Mesenchymal stem cell (in vitro differentiated cells and primary cell): ENCODE measurements around the gene PLCB1.

Experiments
- DNase-seq: peaks from one replicate; pipeline ENCODE4 v3.0.0-alpha.2; 2013
- H2AFZ ChIP-seq: one replicate; pipeline ENCODE4 v1.6.1; 2013; ENCODE audit warnings: low read depth, mild to moderate bottlenecking, control low read depth, inconsistent platforms, low read length, moderate library complexity
- H2AK5ac ChIP-seq: 2 replicates; pipeline ENCODE4 v1.6.1; 2013; ENCODE audit warnings: low read length, moderate library complexity, mild to moderate bottlenecking, inconsistent platforms; ENCODE audit not compliant: severe bottlenecking
- H2BK120ac ChIP-seq: one replicate; pipeline ENCODE4 v1.6.1; 2013; ENCODE audit warnings: low read depth, mild to moderate bottlenecking, inconsistent platforms, low read length, moderate library complexity
- H2BK12ac ChIP-seq, 2 experiments: one replicate each; pipeline ENCODE4 v1.6.1; 2013; ENCODE audit warnings: inconsistent platforms in 2 of 2, low read length in 2 of 2, mild to moderate bottlenecking in 2 of 2, moderate library complexity in 2 of 2, control low read depth in 1 of 2
- H2BK15ac ChIP-seq: one replicate; pipeline ENCODE4 v1.6.1; 2013; ENCODE audit warnings: mild to moderate bottlenecking, low read depth, inconsistent platforms; ENCODE audit not compliant: poor library complexity, severe bottlenecking
- H2BK5ac ChIP-seq: 2 replicates; pipeline ENCODE4 v1.6.1; 2013; ENCODE audit warnings: low read depth, mild to moderate bottlenecking, low read length, control low read depth, inconsistent platforms; ENCODE audit not compliant: poor library complexity, severe bottlenecking
- H3K14ac ChIP-seq, 2 experiments: one replicate each; pipeline ENCODE4 v1.6.1; 2013; ENCODE audit warnings: inconsistent platforms in 2 of 2, low read length in 2 of 2, control low read depth in 1 of 2, mild to moderate bottlenecking in 1 of 2, moderate library complexity in 1 of 2
- H3K18ac ChIP-seq, 2 experiments: one replicate each; pipeline ENCODE4 v1.6.1; 2013; ENCODE audit warnings: inconsistent platforms in 2 of 2, low read length in 2 of 2, control low read depth in 1 of 2, low read depth in 1 of 2, mild to moderate bottlenecking in 1 of 2
- H3K23ac ChIP-seq, 2 experiments: one replicate each; pipeline ENCODE4 v1.6.1; 2013; ENCODE audit warnings: inconsistent platforms in 2 of 2, low read length in 2 of 2, mild to moderate bottlenecking in 2 of 2, moderate library complexity in 2 of 2, control low read depth in 1 of 2
- H3K27ac ChIP-seq: 2 replicates; pipeline ENCODE4 v1.5.1; 2013; ENCODE audit warnings: mild to moderate bottlenecking, moderate library complexity, low read length, control low read depth, inconsistent platforms; ENCODE audit not compliant: poor library complexity, severe bottlenecking
- H3K27me3 ChIP-seq, 2 experiments: 2 replicates each; pipeline versions ENCODE4 v1.6.1 to v1.7.0; 2013; ENCODE audit warnings: low read length in 2 of 2, mild to moderate bottlenecking in 2 of 2, moderate library complexity in 2 of 2, control low read depth in 1 of 2, inconsistent platforms in 1 of 2; ENCODE audit not compliant: control insufficient read depth in 1 of 2, insufficient read depth in 1 of 2
- H3K36me3 ChIP-seq, 2 experiments: 2 replicates each; pipeline versions ENCODE4 v1.6.1 to v1.7.0; 2013; ENCODE audit warnings: low read length in 2 of 2, control low read depth in 1 of 2, inconsistent platforms in 1 of 2, low read depth in 1 of 2, mild to moderate bottlenecking in 1 of 2; ENCODE audit not compliant: insufficient read depth in 2 of 2, control insufficient read depth in 1 of 2
- H3K4ac ChIP-seq, 2 experiments: one replicate each; pipeline ENCODE4 v1.6.1; 2013; ENCODE audit warnings: inconsistent platforms in 2 of 2, low read length in 2 of 2, mild to moderate bottlenecking in 2 of 2, moderate library complexity in 2 of 2, control low read depth in 1 of 2, low read depth in 1 of 2
- H3K4me1 ChIP-seq: 2 replicates; pipeline ENCODE4 v1.6.1; 2013; ENCODE audit warnings: low read depth, low read length, control low read depth; ENCODE audit not compliant: control insufficient read depth, insufficient read depth
- H3K4me2 ChIP-seq: 2 replicates; pipeline ENCODE4 v1.6.1; 2013; ENCODE audit warnings: low read length, mild to moderate bottlenecking, inconsistent platforms; ENCODE audit not compliant: poor library complexity, severe bottlenecking
- H3K4me3 ChIP-seq, 2 experiments: 2 replicates each; pipeline versions ENCODE4 v1.5.1 to v1.7.0; 2013; ENCODE audit warnings: low read length in 2 of 2, mild to moderate bottlenecking in 2 of 2, control low read depth in 1 of 2, low read depth in 1 of 2; ENCODE audit not compliant: insufficient read depth in 1 of 2
- H3K79me1 ChIP-seq: replicated peaks from 2 replicates; pipeline ENCODE4 v1.6.1; 2013; ENCODE audit warnings: mild to moderate bottlenecking, control low read depth, low read length, inconsistent platforms; ENCODE audit not compliant: poor library complexity, severe bottlenecking
- H3K9ac ChIP-seq: 2 replicates; pipeline ENCODE4 v1.7.0; 2013; ENCODE audit warnings: mild to moderate bottlenecking, low read length, moderate library complexity
- H3K9me3 ChIP-seq: 2 replicates; pipeline ENCODE4 v1.7.0; 2013; ENCODE audit warnings: mild to moderate bottlenecking, low read length; ENCODE audit not compliant: control insufficient read depth
- H4K8ac ChIP-seq: one replicate; pipeline ENCODE4 v1.6.1; 2013; ENCODE audit warnings: inconsistent platforms, mild to moderate bottlenecking, low read length, moderate library complexity
- H4K91ac ChIP-seq: one replicate; pipeline ENCODE4 v1.6.1; 2013; ENCODE audit warnings: mild to moderate bottlenecking, low read length, inconsistent platforms
- WGBS: methylation state at CpG from one replicate; pipeline ENCODE4 v1.1.7; 2013; ENCODE audit warnings: mixed read lengths; 5-methylcytosine and 5-hydroxymethylcytosine counted together

PLCB1 gene

DNA sequence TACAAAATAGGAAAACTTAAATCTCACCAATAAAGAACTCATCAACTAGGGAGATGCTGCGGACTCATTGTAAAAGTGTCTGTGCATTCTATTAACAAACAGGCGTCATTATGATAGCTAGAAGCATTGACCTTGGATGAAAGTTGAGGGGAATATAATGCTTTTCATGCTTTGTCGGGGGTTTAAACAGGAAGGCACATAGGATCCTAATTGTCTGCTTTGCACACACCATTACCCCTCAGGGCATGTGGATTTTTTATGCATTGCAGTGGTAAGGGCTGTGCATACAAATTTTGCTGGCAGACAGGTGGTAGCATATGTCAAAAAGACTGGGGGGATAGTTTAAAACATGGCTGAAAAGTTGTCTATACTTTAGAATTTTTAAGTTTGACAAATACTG lies 488.9 kb downstream of the PLCB1 start:
- H2AFZ ChIP-seq, result no peak overlapping the region

DNA sequence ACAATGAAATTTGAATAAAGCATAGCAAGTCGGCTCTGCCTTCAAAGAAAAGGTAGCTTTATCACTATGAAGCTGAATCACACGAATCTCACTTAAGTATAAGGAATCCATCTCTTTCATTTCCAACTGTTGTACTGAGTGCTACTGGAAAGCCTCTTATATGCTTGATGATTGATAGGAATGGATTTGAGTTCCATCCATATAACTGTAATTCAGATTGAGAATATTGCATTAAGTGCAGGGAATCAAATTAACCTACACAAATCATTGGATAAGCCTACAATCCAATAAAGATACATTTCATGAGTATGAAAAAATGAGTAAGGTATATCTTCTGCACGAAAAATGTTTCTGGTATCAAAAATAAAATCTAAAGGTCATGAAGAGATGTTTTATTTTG lies 492.0 kb downstream of the PLCB1 start:
- no peak overlapping the region for H2BK120ac ChIP-seq
- peaks cover 1% of the 10 kb centered on the region for H3K4me1 ChIP-seq
- H2BK5ac ChIP-seq, result no peak overlapping the region
- no peaks in the 10 kb centered on the region for H3K9me3 ChIP-seq
- DNase-seq, result no peak
- H3K9ac ChIP-seq, result no peak overlapping the region
- no peak overlapping the region for H4K8ac ChIP-seq
- H3K36me3 ChIP-seq, result no peaks in the 10 kb centered on the region
- no peak overlapping the region for H3K4me3 ChIP-seq
- H3K27me3 ChIP-seq, result no peaks in the 10 kb centered on the region
- no peak overlapping the region for H2AFZ ChIP-seq
- no peak overlapping the region for H2AK5ac ChIP-seq
- H2BK15ac ChIP-seq, result no peak overlapping the region
- 100% methylated on average over 1 of the region's 3 CpGs for WGBS
- H3K27ac ChIP-seq, result no peak overlapping the region
- H3K79me1 ChIP-seq, result no peaks in the 10 kb centered on the region
- H3K18ac ChIP-seq, result no peak overlapping the region
- H2BK12ac ChIP-seq, result no peak overlapping the region
- H3K14ac ChIP-seq, result no peak overlapping the region
- H3K4ac ChIP-seq, result no peak overlapping the region
- H4K91ac ChIP-seq, result no peak overlapping the region
- no peak overlapping the region for H3K23ac ChIP-seq
- no peak overlapping the region for H3K4me2 ChIP-seq

More for the DNA sequence above, 488.9 kb downstream of the PLCB1 start:
- no peaks in the 10 kb centered on the region for H3K36me3 ChIP-seq
- H2BK5ac ChIP-seq, result no peak overlapping the region
- no peak overlapping the region for H2BK15ac ChIP-seq
- no peak overlapping the region for H2BK120ac ChIP-seq
- H3K23ac ChIP-seq, result no peak overlapping the region
- H3K4me1 ChIP-seq, result no peaks in the 10 kb centered on the region
- H4K8ac ChIP-seq, result no peak overlapping the region
- H3K27ac ChIP-seq, result no peak overlapping the region
- H3K14ac ChIP-seq, result no peak overlapping the region
- no peak overlapping the region for H3K18ac ChIP-seq
- H2BK12ac ChIP-seq, result no peak overlapping the region
- DNase-seq, result no peak
- WGBS, result 76% methylated on average over 3 of the region's 3 CpGs
- H3K4me2 ChIP-seq, result no peak overlapping the region
- no peak overlapping the region for H3K4me3 ChIP-seq
- no peak overlapping the region for H3K4ac ChIP-seq
- H3K9me3 ChIP-seq, result no peaks in the 10 kb centered on the region
- H4K91ac ChIP-seq, result no peak overlapping the region
- H3K9ac ChIP-seq, result no peak overlapping the region
- H3K79me1 ChIP-seq, result no peaks in the 10 kb centered on the region
- H2AK5ac ChIP-seq, result no peak overlapping the region
- no peaks in the 10 kb centered on the region for H3K27me3 ChIP-seq

DNA sequence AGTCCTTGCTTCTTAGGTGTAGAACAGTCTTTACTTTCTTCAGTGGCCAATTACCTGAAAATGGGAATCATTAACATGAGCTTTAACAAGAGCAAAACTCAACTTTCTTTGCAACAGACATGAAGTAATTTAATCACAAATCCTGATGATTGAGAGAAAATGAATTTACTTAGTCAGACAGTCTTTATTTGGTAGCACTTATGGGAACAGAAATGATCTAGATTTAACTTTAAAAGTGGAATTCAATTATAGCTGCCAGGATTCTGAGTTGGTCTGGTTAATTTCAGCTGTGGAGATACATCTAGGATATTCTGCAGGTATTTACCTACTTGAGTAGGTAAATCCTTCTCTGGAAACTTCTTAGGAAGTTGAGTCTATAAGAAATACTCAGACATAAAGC lies 492.6 kb downstream of the PLCB1 start:
- Histone ChIP-seq H4K91ac (no peak overlapping the region), H3K18ac (no peak overlapping the region), H2BK12ac (no peak overlapping the region), H3K14ac (no peak overlapping the region), H3K4me2 (no peak overlapping the region), H3K27me3 (no peaks in the 10 kb centered on the region), H2BK5ac (no peak overlapping the region), H3K36me3 (no peaks in the 10 kb centered on the region), H2BK120ac (no peak overlapping the region), H3K79me1 (no peaks in the 10 kb centered on the region), H4K8ac (no peak overlapping the region), H2AFZ (no peak overlapping the region), H3K9ac (no peak overlapping the region), H3K4ac (no peak overlapping the region), H3K4me1 (peaks cover 1% of the 10 kb centered on the region), H3K23ac (no peak overlapping the region), H2AK5ac (no peak overlapping the region), H2BK15ac (no peak overlapping the region), H3K9me3 (no peaks in the 10 kb centered on the region), H3K4me3 (no peak overlapping the region), H3K27ac (no peak overlapping the region)
- no peak for DNase-seq

DNA sequence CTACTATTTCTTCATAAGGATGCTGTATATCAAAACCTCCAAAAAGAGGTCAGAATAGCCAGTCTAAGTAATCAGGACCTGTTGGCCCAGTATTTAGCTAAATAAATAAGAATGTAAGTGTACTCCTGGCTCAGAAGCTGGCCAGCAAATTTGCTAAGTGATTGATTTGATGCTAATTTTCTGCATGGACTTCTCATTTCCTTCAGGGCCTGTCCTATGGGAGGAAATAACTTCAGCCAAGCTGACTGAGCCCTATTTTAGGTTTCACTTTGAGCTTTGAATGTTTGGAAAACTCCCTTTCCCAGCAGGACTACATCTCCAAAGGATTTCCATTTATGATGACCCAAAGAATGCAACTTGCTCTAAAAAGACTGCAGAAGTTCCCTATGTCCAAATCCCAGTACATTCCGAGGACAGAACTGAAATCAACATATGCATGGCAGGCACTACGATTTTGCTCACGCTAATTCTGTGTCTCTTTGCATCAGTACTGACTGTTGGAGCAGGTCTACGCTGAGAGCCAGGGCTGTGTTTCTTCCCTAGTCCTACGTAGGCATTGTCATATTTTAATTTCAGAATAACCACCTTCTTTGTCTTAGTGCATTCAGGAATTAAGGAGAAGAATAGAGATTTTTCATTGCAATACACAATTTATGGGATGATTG lies 495.4 kb downstream of the PLCB1 start:
- no peaks in the 10 kb centered on the region for H3K27me3 ChIP-seq
- no peak overlapping the region for H3K4me2 ChIP-seq
- no peak overlapping the region for H3K14ac ChIP-seq
- WGBS, result 91% methylated on average over 4 of the region's 5 CpGs
- H3K18ac ChIP-seq, result no peak overlapping the region
- H3K4ac ChIP-seq, result no peak overlapping the region
- H3K9ac ChIP-seq, result peak overlapping the region; percentile 71
- H3K4me1 ChIP-seq, result peaks cover 3% of the 10 kb centered on the region
- no peak overlapping the region for H2BK12ac ChIP-seq
- H3K9me3 ChIP-seq, result no peaks in the 10 kb centered on the region
- no peak overlapping the region for H2BK120ac ChIP-seq
- H2BK5ac ChIP-seq, result no peak overlapping the region
- H4K8ac ChIP-seq, result no peak overlapping the region
- no peak overlapping the region for H2AFZ ChIP-seq
- no peak overlapping the region for H3K23ac ChIP-seq
- no peak overlapping the region for H2AK5ac ChIP-seq
- H3K79me1 ChIP-seq, result no peaks in the 10 kb centered on the region
- DNase-seq, result peak; percentile 16
- no peak overlapping the region for H4K91ac ChIP-seq
- H3K27ac ChIP-seq, result no peak overlapping the region
- H3K4me3 ChIP-seq, result peak overlapping the region in 1 of 2 experiments; percentile 71
- no peak overlapping the region for H2BK15ac ChIP-seq
- no peaks in the 10 kb centered on the region for H3K36me3 ChIP-seq
